ENCODE results near the gene FBXL12.
A peak's percentile ranks its signal among the peaks of the same experiment; 100 is the strongest.
"Not testable (repeated sequence)": the region's sequence is repeated elsewhere in the genome, so short reads cannot be mapped to it uniquely, and the experiment has no call there.

Gene FBXL12

GRCh38 chr19:9792206-9793070 is 26.4 kb downstream of the FBXL12 start:
- peak; percentile 27 for DNase-seq (ENCODE audit: low spot score)

GRCh38 chr19:9791552-9792205 is 27.2 kb downstream of the FBXL12 start:
- DNase-seq (ENCODE audit: low spot score): peak; percentile 72

GRCh38 chr19:9791073-9791367 is 27.9 kb downstream of the FBXL12 start:
- not testable (repeated sequence) for DNase-seq (ENCODE audit: low spot score)

GRCh38 chr19:9789579-9789978 is 29.3 kb downstream of the FBXL12 start:
- DNase-seq (ENCODE audit: low spot score): not testable (repeated sequence)

- no peak for DNase-seq (ENCODE audit: low spot score)
Measured at GRCh38 chr19:9789066-9789465, 29.8 kb downstream of the FBXL12 start.

- not testable (repeated sequence) for DNase-seq (ENCODE audit: low spot score)
Measured at GRCh38 chr19:9788604-9789003, 30.3 kb downstream of the FBXL12 start.

- DNase-seq (ENCODE audit: low spot score): no peak
Measured at GRCh38 chr19:9786819-9787218, 32.1 kb downstream of the FBXL12 start.

GRCh38 chr19:9786342-9786741 is 32.5 kb downstream of the FBXL12 start:
- no peak for DNase-seq (ENCODE audit: low spot score)

- peak; percentile 83 for DNase-seq (ENCODE audit: low spot score)
Measured at GRCh38 chr19:9785367-9786331, 33.2 kb downstream of the FBXL12 start.

GRCh38 chr19:9784163-9784496 is 34.7 kb downstream of the FBXL12 start:
- not testable (repeated sequence) for DNase-seq (ENCODE audit: low spot score)

GRCh38 chr19:9782338-9782737 is 36.5 kb downstream of the FBXL12 start:
- no peak for DNase-seq (ENCODE audit: low spot score)

GRCh38 chr19:9768175-9769112 is 50.4 kb downstream of the FBXL12 start, which contains the start of gene ZNF846:
Gene ZNF846 (minus strand): TSS chr19:9768738. CDS start chr19:9764950, 3,788 bp downstream.
- peak; percentile 96 for DNase-seq (ENCODE audit: low spot score)

Data from LoVo (cell line).